Measurements from ENCODE around the gene PTPN14.
"Not testable (repeated sequence)": the region's sequence is repeated elsewhere in the genome, so short reads cannot be mapped to it uniquely, and the experiment has no call there.

The PTPN14 gene

DNA sequence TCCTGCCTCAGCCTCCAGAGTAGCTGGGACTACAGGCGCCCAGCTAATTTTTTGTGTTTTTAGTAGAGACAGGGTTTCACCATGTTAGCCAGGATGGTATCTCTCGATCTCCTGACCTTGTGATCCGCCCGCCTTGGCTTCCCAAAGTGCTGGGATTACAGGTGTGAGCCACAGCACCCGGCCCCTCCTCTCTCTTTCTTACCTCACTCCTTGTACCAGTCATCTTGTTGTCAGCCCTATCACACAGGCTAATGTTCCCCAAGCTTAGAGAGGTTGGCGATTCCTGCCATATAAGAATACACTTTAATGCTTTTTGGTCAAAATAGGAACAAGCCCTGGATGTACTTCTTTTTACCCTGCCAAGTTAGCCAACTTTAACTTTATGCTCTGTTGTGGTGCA is 57.2 kb downstream of the PTPN14 start:
- not testable (repeated sequence) for H3K27me3 ChIP-seq (ENCODE audit: control insufficient read depth in 1 of 2, insufficient read depth in 2 of 2, low read length in 2 of 2); H3K27ac ChIP-seq (ENCODE audit: low read length)

DNA sequence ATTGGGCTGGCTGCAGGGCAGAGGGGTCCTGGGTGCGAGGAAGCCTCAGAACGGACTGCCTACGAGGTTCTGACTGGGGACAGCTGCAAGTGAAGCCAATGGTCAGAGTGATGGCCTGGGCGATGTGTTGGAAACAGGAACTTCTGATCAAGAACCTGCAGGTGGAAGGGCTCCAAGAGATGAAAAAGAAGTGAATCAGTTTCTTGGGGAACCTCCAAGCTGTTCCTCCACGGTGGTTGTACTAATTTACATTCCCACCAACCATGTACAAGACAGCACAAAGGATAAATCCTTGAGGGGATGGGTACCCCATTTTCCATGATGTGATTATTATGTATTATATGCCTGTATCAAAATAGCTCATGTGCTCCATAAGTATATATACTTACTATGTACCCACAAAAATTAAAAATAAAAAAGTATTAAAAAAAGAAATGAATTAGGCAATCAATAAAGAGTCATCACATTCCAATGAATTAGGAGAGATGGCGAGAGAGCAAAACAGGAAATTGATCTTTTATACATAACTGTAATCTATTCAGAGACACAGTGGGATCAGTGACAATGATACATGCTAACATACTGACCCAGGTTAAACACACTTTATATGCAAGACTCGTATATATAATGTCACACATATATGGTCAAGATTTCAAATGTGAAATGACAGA is 58.1 kb downstream of the PTPN14 start:
- Histone ChIP-seq H3K9me3 (ENCODE audit: control insufficient read depth in 2 of 2, low read length in 2 of 2) (no peaks in the 10 kb centered on the region), H3K9ac (ENCODE audit: low read length in 2 of 2) (no peak overlapping the region), H3K4me1 (ENCODE audit: control insufficient read depth, insufficient read depth, low read length) (peaks cover 7% of the 10 kb centered on the region), H3K36me3 (ENCODE audit: control insufficient read depth in 2 of 2, insufficient read depth in 2 of 2, low read length in 2 of 2) (no peaks in the 10 kb centered on the region), H3K4me3 (ENCODE audit: low read length in 2 of 2) (no peak overlapping the region), H3K27me3 (ENCODE audit: control insufficient read depth in 1 of 2, insufficient read depth in 2 of 2, low read length in 2 of 2) (no peaks in the 10 kb centered on the region), H3K27ac (ENCODE audit: low read length) (no peak overlapping the region)

More for the DNA sequence above, 57.2 kb downstream of the PTPN14 start:
- H3K9me3 ChIP-seq (ENCODE audit: control insufficient read depth in 2 of 2, low read length in 2 of 2); H3K4me3 ChIP-seq (ENCODE audit: low read length in 2 of 2); H3K4me1 ChIP-seq (ENCODE audit: control insufficient read depth, insufficient read depth, low read length); H3K36me3 ChIP-seq (ENCODE audit: control insufficient read depth in 2 of 2, insufficient read depth in 2 of 2, low read length in 2 of 2); H3K9ac ChIP-seq (ENCODE audit: low read length in 2 of 2): not testable (repeated sequence)

DNA sequence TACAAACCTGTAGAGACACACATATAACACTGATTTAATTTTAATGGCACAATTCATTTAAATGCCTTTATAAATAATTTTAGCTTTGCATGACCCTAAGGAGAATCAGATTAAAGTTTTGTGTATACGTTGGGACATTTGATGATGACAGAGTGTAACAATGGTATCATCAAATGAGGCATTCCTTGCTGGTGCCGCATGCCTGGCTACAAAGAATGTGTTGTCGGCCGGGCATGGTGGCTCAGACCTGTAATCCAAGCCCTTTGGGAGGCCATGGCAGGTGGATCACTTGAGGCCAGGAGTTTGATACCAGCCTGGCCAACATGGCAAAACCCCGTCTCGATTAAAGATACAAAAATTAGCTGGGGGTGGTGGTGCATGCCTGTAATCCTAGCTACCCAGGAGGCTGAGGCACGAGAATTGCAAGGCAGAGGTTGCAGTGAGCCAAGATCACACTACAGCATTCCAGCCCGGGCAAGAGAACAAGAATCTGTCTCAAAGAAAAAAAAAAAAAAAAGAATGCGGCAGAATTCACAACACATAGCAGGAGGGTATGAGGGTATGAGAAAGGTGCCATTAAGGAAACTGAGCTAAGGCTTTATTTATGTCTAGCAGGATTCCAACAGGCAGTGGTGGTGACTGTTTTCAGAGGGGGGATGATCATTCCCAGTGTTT is 58.9 kb downstream of the PTPN14 start:
- H3K4me3 ChIP-seq (ENCODE audit: low read length in 2 of 2), result no peak overlapping the region
- no peaks in the 10 kb centered on the region for H3K36me3 ChIP-seq (ENCODE audit: control insufficient read depth in 2 of 2, insufficient read depth in 2 of 2, low read length in 2 of 2)
- no peaks in the 10 kb centered on the region for H3K9me3 ChIP-seq (ENCODE audit: control insufficient read depth in 2 of 2, low read length in 2 of 2)
- H3K9ac ChIP-seq (ENCODE audit: low read length in 2 of 2), result no peak overlapping the region
- H3K4me1 ChIP-seq (ENCODE audit: control insufficient read depth, insufficient read depth, low read length), result peaks cover 7% of the 10 kb centered on the region
- no peaks in the 10 kb centered on the region for H3K27me3 ChIP-seq (ENCODE audit: control insufficient read depth in 1 of 2, insufficient read depth in 2 of 2, low read length in 2 of 2)
- H3K27ac ChIP-seq (ENCODE audit: low read length), result no peak overlapping the region

DNA sequence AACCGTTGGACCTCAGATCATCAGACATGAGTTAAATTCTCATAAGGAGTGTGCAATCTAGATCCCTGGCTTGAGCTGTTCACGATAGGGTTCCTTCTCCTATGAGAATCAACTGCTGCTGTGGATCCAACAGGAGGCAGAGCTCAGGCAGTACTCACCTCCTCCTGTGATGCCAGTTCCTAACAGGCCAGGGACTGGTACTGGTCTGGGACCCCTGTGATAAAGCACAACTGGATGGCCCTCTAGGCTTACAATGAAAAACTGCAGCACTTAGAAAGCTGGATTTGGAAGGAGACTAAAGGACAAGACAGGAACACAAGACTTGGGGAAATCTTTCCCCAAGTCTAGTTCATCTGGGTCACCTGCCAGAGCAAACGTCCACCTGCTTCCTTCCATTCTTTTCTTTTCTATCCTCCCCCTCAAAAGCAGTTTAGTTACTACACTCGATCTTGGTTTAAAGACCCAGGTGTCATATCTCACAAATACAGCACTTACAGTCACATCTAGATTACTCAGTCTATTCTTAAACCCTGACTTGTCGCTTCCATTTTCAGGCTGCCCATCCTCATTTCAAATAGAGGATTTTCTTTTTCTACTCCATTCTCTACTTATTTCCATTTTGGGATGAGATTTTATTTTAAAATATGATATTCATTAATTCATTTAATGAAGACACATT is 59.8 kb downstream of the PTPN14 start:
- Histone ChIP-seq H3K4me1 (ENCODE audit: control insufficient read depth, insufficient read depth, low read length) (peaks cover 7% of the 10 kb centered on the region), H3K36me3 (ENCODE audit: control insufficient read depth in 2 of 2, insufficient read depth in 2 of 2, low read length in 2 of 2) (no peaks in the 10 kb centered on the region), H3K27ac (ENCODE audit: low read length) (no peak overlapping the region), H3K4me3 (ENCODE audit: low read length in 2 of 2) (no peak overlapping the region), H3K27me3 (ENCODE audit: control insufficient read depth in 1 of 2, insufficient read depth in 2 of 2, low read length in 2 of 2) (no peaks in the 10 kb centered on the region), H3K9ac (ENCODE audit: low read length in 2 of 2) (no peak overlapping the region), H3K9me3 (ENCODE audit: control insufficient read depth in 2 of 2, low read length in 2 of 2) (no peaks in the 10 kb centered on the region)

DNA sequence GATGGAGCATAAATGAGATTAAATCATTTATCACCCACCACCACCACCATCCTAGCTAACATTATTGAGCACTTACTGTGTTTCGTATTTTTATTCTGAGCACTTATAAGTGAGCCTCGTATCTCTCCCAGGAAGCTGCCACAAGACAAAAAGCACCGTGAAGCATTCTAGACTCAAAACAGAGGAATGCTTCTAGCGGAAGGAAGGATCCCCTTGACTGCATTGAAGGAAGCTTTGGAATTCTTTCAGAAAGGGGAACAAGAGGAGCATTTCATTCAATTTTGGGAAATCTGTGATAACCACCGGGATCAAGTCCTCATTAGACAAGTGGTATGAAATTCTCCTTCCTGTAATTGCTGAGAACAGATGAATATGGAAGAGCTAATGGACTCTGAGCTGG is 66.3 kb downstream of the PTPN14 start:
- Histone ChIP-seq H3K27ac (ENCODE audit: low read length) (no peak overlapping the region), H3K27me3 (ENCODE audit: control insufficient read depth in 1 of 2, insufficient read depth in 2 of 2, low read length in 2 of 2) (no peaks in the 10 kb centered on the region), H3K9me3 (ENCODE audit: control insufficient read depth in 2 of 2, low read length in 2 of 2) (no peaks in the 10 kb centered on the region), H3K4me3 (ENCODE audit: low read length in 2 of 2) (no peak overlapping the region), H3K36me3 (ENCODE audit: control insufficient read depth in 2 of 2, insufficient read depth in 2 of 2, low read length in 2 of 2) (no peaks in the 10 kb centered on the region), H3K4me1 (ENCODE audit: control insufficient read depth, insufficient read depth, low read length) (no peaks in the 10 kb centered on the region), H3K9ac (ENCODE audit: low read length in 2 of 2) (no peak overlapping the region)

DNA sequence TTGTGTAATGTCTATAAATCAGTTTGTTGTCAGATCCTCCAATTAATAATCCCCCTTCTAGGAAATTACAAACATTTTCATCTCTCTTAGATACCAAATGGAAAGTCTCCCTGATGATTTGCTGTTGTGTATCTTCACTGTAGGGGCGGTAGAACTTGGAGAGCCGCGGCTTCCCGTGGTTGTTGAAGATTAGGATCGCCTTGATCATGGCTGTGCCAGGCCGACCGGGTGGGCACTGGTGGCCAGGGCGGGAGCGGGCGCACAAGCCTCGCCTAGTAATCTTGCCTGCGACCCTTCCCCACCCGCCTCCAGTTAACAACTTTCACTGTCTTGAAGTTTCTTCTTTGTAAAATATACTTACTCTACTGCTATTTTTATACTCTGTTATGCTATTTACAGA is 68.2 kb downstream of the PTPN14 start:
- H3K36me3 ChIP-seq (ENCODE audit: control insufficient read depth in 2 of 2, insufficient read depth in 2 of 2, low read length in 2 of 2); H3K4me3 ChIP-seq (ENCODE audit: low read length in 2 of 2); H3K9ac ChIP-seq (ENCODE audit: low read length in 2 of 2); H3K27ac ChIP-seq (ENCODE audit: low read length); H3K27me3 ChIP-seq (ENCODE audit: control insufficient read depth in 1 of 2, insufficient read depth in 2 of 2, low read length in 2 of 2); H3K4me1 ChIP-seq (ENCODE audit: control insufficient read depth, insufficient read depth, low read length); H3K9me3 ChIP-seq (ENCODE audit: control insufficient read depth in 2 of 2, low read length in 2 of 2): not testable (repeated sequence)

DNA sequence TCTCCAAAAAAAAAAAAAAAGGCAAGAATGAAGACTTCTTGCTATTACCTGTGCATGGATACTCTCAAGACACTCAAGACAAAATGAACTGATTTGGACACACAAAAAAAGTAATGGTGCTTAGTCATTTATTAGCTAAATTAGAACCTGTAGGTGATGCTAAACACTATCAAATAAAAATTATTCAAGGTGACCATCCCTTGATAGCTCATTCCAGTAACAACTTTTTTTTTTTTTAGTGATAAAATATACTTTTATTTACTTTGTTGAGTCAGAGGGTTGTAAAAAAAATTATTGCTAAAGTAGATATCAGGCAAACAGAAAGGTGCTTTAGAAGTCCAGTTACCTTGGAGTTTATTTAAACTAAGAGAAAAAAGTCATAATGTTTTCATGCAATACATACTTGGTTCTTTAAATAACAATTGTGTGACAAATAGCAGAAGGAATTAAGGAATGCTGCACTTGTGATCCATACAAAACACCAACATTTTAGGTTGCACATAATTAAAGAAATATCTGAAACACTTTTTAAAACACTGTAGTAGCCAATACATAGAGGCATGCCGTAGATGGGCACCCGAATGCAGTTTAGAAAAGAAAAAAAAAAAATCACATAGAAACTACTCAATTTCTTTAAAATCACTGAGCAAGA is 69.3 kb downstream of the PTPN14 start:
- not testable (repeated sequence) for H3K9me3 ChIP-seq (ENCODE audit: control insufficient read depth in 2 of 2, low read length in 2 of 2); H3K4me3 ChIP-seq (ENCODE audit: low read length in 2 of 2); H3K4me1 ChIP-seq (ENCODE audit: control insufficient read depth, insufficient read depth, low read length); H3K36me3 ChIP-seq (ENCODE audit: control insufficient read depth in 2 of 2, insufficient read depth in 2 of 2, low read length in 2 of 2); H3K27ac ChIP-seq (ENCODE audit: low read length); H3K27me3 ChIP-seq (ENCODE audit: control insufficient read depth in 1 of 2, insufficient read depth in 2 of 2, low read length in 2 of 2); H3K9ac ChIP-seq (ENCODE audit: low read length in 2 of 2)

DNA sequence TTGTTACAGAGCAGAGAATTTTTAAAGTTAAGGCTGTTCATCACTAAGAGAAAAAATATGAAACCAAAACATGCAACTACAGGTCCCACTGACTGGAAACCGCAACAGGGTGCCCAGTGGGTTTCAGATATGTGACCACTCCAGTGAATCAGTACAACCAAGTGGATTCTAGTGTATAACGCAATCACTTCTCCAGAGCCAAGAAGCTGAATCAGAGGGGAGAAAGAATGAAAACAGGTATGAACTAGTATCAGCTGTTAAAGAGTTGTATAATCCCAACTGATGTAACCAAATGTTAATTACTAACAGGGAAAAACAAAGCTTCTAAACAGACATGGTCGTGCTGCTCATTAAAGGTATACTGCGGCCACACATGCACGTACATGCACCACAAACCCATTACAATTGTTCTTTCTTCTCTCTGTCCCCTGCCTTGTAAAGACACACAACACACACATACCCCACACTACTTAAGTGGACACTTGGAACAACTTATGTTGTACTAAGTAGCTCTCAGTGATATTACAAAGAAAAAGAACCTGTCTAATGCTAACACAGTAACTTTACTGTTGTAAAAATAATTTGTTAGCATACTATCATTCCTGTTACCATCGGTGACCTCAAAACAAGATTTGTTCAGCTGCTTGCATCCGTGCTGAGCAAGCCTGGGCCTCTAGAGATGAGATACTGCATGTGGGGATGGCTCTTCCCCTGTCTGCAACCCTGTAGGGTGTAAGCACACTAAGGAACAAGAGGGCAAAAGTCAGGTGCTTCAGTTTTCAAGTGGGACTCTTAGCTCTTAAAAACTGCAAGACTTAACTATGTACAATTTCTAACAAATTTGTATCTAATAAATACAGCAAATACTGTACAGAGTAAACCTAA is 74.2 kb downstream of the PTPN14 start:
- H3K9ac ChIP-seq (ENCODE audit: low read length in 2 of 2), result no peak overlapping the region
- no peak overlapping the region for H3K27ac ChIP-seq (ENCODE audit: low read length)
- no peaks in the 10 kb centered on the region for H3K27me3 ChIP-seq (ENCODE audit: control insufficient read depth in 1 of 2, insufficient read depth in 2 of 2, low read length in 2 of 2)
- no peak overlapping the region for H3K4me3 ChIP-seq (ENCODE audit: low read length in 2 of 2)
- H3K36me3 ChIP-seq (ENCODE audit: control insufficient read depth in 2 of 2, insufficient read depth in 2 of 2, low read length in 2 of 2), result no peaks in the 10 kb centered on the region
- peaks cover 5% of the 10 kb centered on the region for H3K4me1 ChIP-seq (ENCODE audit: control insufficient read depth, insufficient read depth, low read length)
- no peaks in the 10 kb centered on the region for H3K9me3 ChIP-seq (ENCODE audit: control insufficient read depth in 2 of 2, low read length in 2 of 2)

DNA sequence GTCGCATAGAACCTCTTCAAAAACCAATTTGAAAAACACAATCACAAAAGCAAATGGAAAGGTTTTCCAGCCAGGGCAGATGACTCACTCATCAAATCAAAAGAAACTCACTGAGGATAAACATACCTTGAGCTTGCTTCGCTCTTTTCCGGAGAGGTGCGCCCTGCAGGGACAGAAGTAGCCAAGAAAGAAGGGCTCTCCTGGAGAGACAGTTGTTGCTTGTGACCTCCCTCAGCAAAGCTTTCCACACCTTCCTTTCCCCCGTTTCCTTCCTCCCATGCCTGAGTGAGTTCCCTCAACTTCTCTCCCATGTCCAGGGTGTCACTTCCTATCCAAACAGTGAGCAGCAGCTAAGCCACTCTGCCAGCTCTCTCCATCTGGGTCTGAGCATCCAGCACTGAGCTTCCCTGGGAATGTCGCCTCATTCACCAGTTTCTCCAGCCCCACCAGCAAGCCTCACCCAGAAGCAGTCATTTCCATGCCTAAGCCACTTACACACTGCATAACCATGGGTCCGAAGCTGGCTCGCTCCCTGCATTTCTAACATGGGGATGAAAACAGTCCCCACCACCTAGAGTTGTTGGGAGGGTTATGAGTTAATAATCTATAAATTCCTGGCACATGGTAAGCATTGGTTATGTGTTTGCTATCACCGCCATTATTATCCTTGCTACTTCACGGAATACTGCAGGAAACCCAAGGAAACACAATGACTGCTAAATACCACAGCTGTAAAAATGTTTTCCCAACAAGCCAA is 75.0 kb downstream of the PTPN14 start:
- H3K27me3 ChIP-seq (ENCODE audit: control insufficient read depth in 1 of 2, insufficient read depth in 2 of 2, low read length in 2 of 2), result no peaks in the 10 kb centered on the region
- no peak overlapping the region for H3K27ac ChIP-seq (ENCODE audit: low read length)
- H3K36me3 ChIP-seq (ENCODE audit: control insufficient read depth in 2 of 2, insufficient read depth in 2 of 2, low read length in 2 of 2), result no peaks in the 10 kb centered on the region
- H3K9ac ChIP-seq (ENCODE audit: low read length in 2 of 2), result no peak overlapping the region
- no peak overlapping the region for H3K4me3 ChIP-seq (ENCODE audit: low read length in 2 of 2)
- no peaks in the 10 kb centered on the region for H3K9me3 ChIP-seq (ENCODE audit: control insufficient read depth in 2 of 2, low read length in 2 of 2)
- peaks cover 5% of the 10 kb centered on the region for H3K4me1 ChIP-seq (ENCODE audit: control insufficient read depth, insufficient read depth, low read length)

DNA sequence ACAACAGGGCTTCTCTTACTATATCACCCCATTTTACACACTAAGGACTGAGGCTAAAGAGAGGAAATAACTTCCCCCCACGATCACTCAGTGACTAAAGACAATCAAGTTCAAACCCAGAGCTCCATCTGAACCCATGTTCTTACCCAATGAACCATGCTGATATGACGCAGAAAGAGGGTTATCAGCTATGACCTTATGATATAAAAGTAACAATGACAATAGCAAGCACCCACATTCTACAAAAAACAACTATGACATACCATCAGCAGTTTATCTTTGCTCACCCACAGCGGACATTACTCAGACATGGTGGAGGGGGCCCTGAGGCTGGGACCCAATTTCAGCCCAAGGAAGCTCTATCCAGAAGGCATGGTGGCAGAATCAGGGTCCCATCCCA is 75.7 kb downstream of the PTPN14 start:
- Histone ChIP-seq H3K27ac (ENCODE audit: low read length) (no peak overlapping the region), H3K27me3 (ENCODE audit: control insufficient read depth in 1 of 2, insufficient read depth in 2 of 2, low read length in 2 of 2) (no peaks in the 10 kb centered on the region), H3K36me3 (ENCODE audit: control insufficient read depth in 2 of 2, insufficient read depth in 2 of 2, low read length in 2 of 2) (no peaks in the 10 kb centered on the region), H3K4me3 (ENCODE audit: low read length in 2 of 2) (no peak overlapping the region), H3K9me3 (ENCODE audit: control insufficient read depth in 2 of 2, low read length in 2 of 2) (no peaks in the 10 kb centered on the region), H3K9ac (ENCODE audit: low read length in 2 of 2) (no peak overlapping the region), H3K4me1 (ENCODE audit: control insufficient read depth, insufficient read depth, low read length) (peaks cover 5% of the 10 kb centered on the region)
